Measurements from ENCODE around the gene RNF121. TPM values are rescaled to one million over a fixed set of nuclear protein-coding genes. Genes with fewer than 3 reads are reported as not detected.

Gene RNF121
- total and polyA plus RNA-seq, 2 of the 4 experiments (the other 2 are of a cell fraction) = 43.4 to 88.7 TPM

DNA sequence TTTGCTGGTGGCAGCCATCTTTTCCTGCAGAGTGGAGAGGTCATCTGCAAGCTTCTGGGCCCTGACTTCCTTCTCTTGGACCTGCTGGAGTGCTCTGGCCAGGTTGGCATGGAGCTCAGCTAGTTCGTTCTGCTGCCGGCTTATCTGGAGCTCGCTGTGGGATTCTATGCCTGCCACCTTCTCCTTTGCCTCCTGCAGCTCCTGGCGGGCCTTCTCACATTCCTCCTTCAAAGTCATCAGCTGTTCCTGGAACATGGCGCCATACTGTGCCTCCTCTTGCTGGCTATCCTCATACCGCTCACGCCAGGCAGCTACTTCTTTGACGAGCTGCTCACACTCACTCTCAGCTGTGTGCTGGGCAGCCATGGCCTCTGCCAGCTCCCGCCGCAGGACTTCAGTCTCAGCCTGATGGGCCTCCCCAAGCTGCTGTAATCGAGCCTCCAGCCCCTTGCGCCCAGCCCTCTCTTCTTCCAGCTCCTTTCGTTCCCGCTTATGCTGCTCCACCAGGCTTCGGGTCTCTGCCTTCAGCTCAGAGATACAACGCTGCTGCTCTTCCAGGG lies 86.0 kb downstream of the RNF121 start:
- CTCF ChIA-PET = interaction anchor here (0.9 to 1.6 kb wide), 4 partner anchors 10 to 130 kb away, joined by 3 to 4 read pairs (median 3); no protein-coding TSS in a partner anchor
- H3K36me3 ChIP-seq (ENCODE audit: control insufficient read depth, insufficient read depth, low read length) = peaks cover 96% of the 10 kb centered on the region

More for the DNA sequence above, 86.0 kb downstream of the RNF121 start:
- no peak for DNase-seq
- no peaks in the 10 kb centered on the region for H3K4me1 ChIP-seq (ENCODE audit: control insufficient read depth, insufficient read depth, low read length)
- no peak overlapping the region for H4K8ac ChIP-seq (ENCODE audit: low read depth in 2 of 2, low read length in 2 of 2)
- no peak for ATAC-seq (ENCODE audit: low read depth)
- dilution Hi-C loops (cut with HindIII; ENCODE audit: low sequenced_read_pairs, unreplicated experiment) = no loop called here
- peaks cover 41% of the 10 kb centered on the region for H4K20me1 ChIP-seq (ENCODE audit: insufficient read depth, low read length)
- in situ Hi-C loops (cut with MboI; ENCODE audit: low sequenced_read_pairs) = no loop called here
- no peak overlapping the region for H2BK15ac ChIP-seq (ENCODE audit: low read depth, low read length)
- WGBS, 2 experiments (ENCODE audit: extremely low coverage in 2 of 2, insufficient read length in 1 of 2) = 98% methylated on average over 12 of the region's 16 CpGs; no CpG with 5 or more reads in 1 of the 2 experiments
- H2AFZ ChIP-seq (replicated peaks; ENCODE audit: low read length, poor library complexity) = no peak overlapping the region
- POLR2A ChIA-PET (ENCODE audit: unreplicated experiment) = no interaction called here
- H3K27ac ChIP-seq (ENCODE audit: insufficient read depth, low read length) = no peak overlapping the region
- H3K4ac ChIP-seq (ENCODE audit: low read depth, low read length) = no peak overlapping the region
- H3K14ac ChIP-seq (replicated peaks; ENCODE audit: low read depth, low read length) = no peak overlapping the region
- H3K23ac ChIP-seq (ENCODE audit: low read depth, low read length) = no peak overlapping the region
- no peak overlapping the region for H4K5ac ChIP-seq (ENCODE audit: low read depth, low read length)
- H3K9me1 ChIP-seq (ENCODE audit: insufficient read depth, low read length) = 0 out of 2 replicates have a peak, but pooled peaks cover 5% of the 10 kb centered on the region
- no peak overlapping the region for H3K56ac ChIP-seq (ENCODE audit: extremely low read depth, insufficient read depth, low read length)
- no peaks in the 10 kb centered on the region for H3K9me3 ChIP-seq (ENCODE audit: control insufficient read depth, insufficient read depth, low read length)
- no peaks in the 10 kb centered on the region for H3K27me3 ChIP-seq (ENCODE audit: control insufficient read depth, insufficient read depth, low read length)
- H3K4me2 ChIP-seq (ENCODE audit: low read depth, low read length) = no peak overlapping the region
- BruUV-seq (replicated peaks) = no TSS peak
- no peak overlapping the region for H2AK9ac ChIP-seq (replicated peaks; ENCODE audit: low read depth, low read length, poor library complexity)
- intact Hi-C loops (cut with micrococcal nuclease) = no loop called here
- no peak overlapping the region for H2AK5ac ChIP-seq (ENCODE audit: low read depth, low read length)
- no peak overlapping the region for H2BK120ac ChIP-seq (ENCODE audit: low read depth, low read length)
- no peak overlapping the region for H2BK5ac ChIP-seq (ENCODE audit: low read depth, low read length, poor library complexity, severe bottlenecking)
- H3K79me1 ChIP-seq (ENCODE audit: low read depth in 1 of 2, low read length in 2 of 2) = peaks cover 31 to 65% of the 10 kb centered on the region in 2 experiments
- no peak overlapping the region for H3K4me3 ChIP-seq (ENCODE audit: insufficient read depth, low read depth, low read length)
- H3K9ac ChIP-seq (ENCODE audit: low read depth, low read length) = no peak overlapping the region
- TF ChIP-seq CEBPB (IDR thresholded peaks at IDR 0.05; ENCODE audit: low read depth, low read length) (no peak), MXI1 (IDR thresholded peaks at IDR 0.05; ENCODE audit: borderline replicate concordance, low read depth, low read length) (no peak), FOS (IDR thresholded peaks at IDR 0.05; ENCODE audit: low read depth, low read length) (no peak), SMC3 (IDR thresholded peaks at IDR 0.05; ENCODE audit: low read depth, low read length) (no peak), RCOR1 (IDR thresholded peaks at IDR 0.05; ENCODE audit: insufficient replicate concordance, low read length) (no peak), MAZ (IDR thresholded peaks at IDR 0.05; ENCODE audit: borderline replicate concordance, low read depth, low read length) (no peak), POLR2A (IDR thresholded peaks at IDR 0.05; ENCODE audit: low read depth, low read length) (no peak), MAFK (IDR thresholded peaks at IDR 0.05; ENCODE audit: low read depth, low read length) (no peak), BHLHE40 (IDR thresholded peaks at IDR 0.05; ENCODE audit: low read depth, low read length) (no peak), NFE2L2 (IDR thresholded peaks at IDR 0.05; ENCODE audit: low read depth, low read length) (no peak)
- TF ChIP-seq, protein P1, sequence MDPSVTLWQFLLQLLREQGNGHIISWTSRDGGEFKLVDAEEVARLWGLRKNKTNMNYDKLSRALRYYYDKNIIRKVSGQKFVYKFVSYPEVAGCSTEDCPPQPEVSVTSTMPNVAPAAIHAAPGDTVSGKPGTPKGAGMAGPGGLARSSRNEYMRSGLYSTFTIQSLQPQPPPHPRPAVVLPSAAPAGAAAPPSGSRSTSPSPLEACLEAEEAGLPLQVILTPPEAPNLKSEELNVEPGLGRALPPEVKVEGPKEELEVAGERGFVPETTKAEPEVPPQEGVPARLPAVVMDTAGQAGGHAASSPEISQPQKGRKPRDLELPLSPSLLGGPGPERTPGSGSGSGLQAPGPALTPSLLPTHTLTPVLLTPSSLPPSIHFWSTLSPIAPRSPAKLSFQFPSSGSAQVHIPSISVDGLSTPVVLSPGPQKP (IDR thresholded peaks at IDR 0.05; ENCODE audit: borderline replicate concordance, low read depth, low read length) = no peak
- TF ChIP-seq, protein P2, sequence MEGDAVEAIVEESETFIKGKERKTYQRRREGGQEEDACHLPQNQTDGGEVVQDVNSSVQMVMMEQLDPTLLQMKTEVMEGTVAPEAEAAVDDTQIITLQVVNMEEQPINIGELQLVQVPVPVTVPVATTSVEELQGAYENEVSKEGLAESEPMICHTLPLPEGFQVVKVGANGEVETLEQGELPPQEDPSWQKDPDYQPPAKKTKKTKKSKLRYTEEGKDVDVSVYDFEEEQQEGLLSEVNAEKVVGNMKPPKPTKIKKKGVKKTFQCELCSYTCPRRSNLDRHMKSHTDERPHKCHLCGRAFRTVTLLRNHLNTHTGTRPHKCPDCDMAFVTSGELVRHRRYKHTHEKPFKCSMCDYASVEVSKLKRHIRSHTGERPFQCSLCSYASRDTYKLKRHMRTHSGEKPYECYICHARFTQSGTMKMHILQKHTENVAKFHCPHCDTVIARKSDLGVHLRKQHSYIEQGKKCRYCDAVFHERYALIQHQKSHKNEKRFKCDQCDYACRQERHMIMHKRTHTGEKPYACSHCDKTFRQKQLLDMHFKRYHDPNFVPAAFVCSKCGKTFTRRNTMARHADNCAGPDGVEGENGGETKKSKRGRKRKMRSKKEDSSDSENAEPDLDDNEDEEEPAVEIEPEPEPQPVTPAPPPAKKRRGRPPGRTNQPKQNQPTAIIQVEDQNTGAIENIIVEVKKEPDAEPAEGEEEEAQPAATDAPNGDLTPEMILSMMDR (conservative IDR thresholded peaks at IDR 0.05; ENCODE audit: low read depth, low read length) = no peak
- H2BK20ac ChIP-seq (ENCODE audit: low read depth, low read length) = no peak overlapping the region
- no peak overlapping the region for H4K91ac ChIP-seq (ENCODE audit: insufficient read depth, low read depth, low read length)
- H3K18ac ChIP-seq (ENCODE audit: low read depth, low read length) = no peak overlapping the region
